Transverse colon (tissue), 4 donors: ENCODE data around the gene TRMU. TPM values are rescaled to one million over a fixed set of nuclear protein-coding genes. Genes with fewer than 3 reads are reported as not detected.
"Not testable (repeated sequence)": the region's sequence is repeated elsewhere in the genome, so short reads cannot be mapped to it uniquely, and the experiment has no call there.

Source experiments
- DNase-seq: peaks from one replicate; pipeline ENCODE4 v3.0.0-alpha.2; 2019
- H3K27ac ChIP-seq, 4 donors: fragments of 200-600 bp; sonication (generic); 2 replicates each; pipeline ENCODE4 v1.5.1; 2016 to 2018; ENCODE audit warnings: inconsistent platforms in 4 of 4
- H3K27me3 ChIP-seq: fragments of 200-600 bp; sonication (generic); 2 replicates; pipeline ENCODE4 v1.5.1; 2017; ENCODE audit warnings: inconsistent platforms
- H3K36me3 ChIP-seq, 4 donors: fragments of 200-600 bp; sonication (generic); 2 replicates each; pipeline ENCODE4 v1.5.1; 2017 to 2019; ENCODE audit warnings: inconsistent platforms in 4 of 4
- H3K4me1 ChIP-seq, 4 donors: fragments of 200-600 bp; sonication (generic); 2 replicates each; pipeline ENCODE4 v1.5.1; 2017 to 2020; ENCODE audit warnings: inconsistent platforms in 4 of 4
- H3K4me3 ChIP-seq, 4 donors: fragments of 200-600 bp; sonication (generic); 1 replicate in 1 of 4; 2 replicates in 3 of 4; pipeline versions ENCODE4 v1.5.1 to v1.6.1; 2017 to 2019; ENCODE audit warnings: inconsistent platforms in 4 of 4
- H3K9me3 ChIP-seq, 2 donors: fragments of 200-600 bp; sonication (generic); 2 replicates each; pipeline ENCODE4 v1.5.1; 2017 to 2019; ENCODE audit warnings: inconsistent platforms in 2 of 2
- CTCF ChIP-seq, 5 experiments: fragments of 200-600 bp in 3 of 5; fragments of 450-650 bp in 2 of 5; sonication (generic) in 3 of 5; IDR thresholded peaks; 1 replicate in 2 of 5; 2 replicates in 3 of 5; pipeline ENCODE4 v1.5.1; 2016 to 2017; ENCODE audit warnings: antibody characterized with exemption in 5 of 5, inconsistent platforms in 3 of 5, mild to moderate bottlenecking in 2 of 5, moderate library complexity in 1 of 5
- EP300 ChIP-seq: sonication (generic); formaldehyde crosslinking; IDR thresholded peaks from one replicate; pipeline ENCODE4 v1.6.1; 2017; ENCODE audit warnings: antibody characterized with exemption, low read depth
- POLR2A ChIP-seq: fragments of 450-650 bp; IDR thresholded peaks from one replicate; pipeline ENCODE4 v1.6.1; 2016; ENCODE audit warnings: antibody characterized with exemption, mild to moderate bottlenecking, moderate library complexity
- POLR2AphosphoS5 ChIP-seq, 3 donors: sonication (generic); formaldehyde crosslinking; IDR thresholded peaks; one replicate each; pipeline ENCODE4 v1.6.1; 2016; ENCODE audit warnings: antibody characterized with exemption in 3 of 3
- WGBS, 2 donors: methylation state at CpG; one replicate each; pipeline ENCODE4 v1.1.5; 2018; ENCODE audit warnings: low coverage in 1 of 2; 5-methylcytosine and 5-hydroxymethylcytosine counted together
- in situ Hi-C, 4 donors: fragments of 200-750 bp; cut with MboI; loops; one replicate each; pipeline versions ENCODE4 v1.15.0 to v1.15.1; 2017; ENCODE audit warnings: low sequenced_read_pairs in 3 of 4, low pct_ligation_motif_present in 1 of 4, low pct_unique_long_range_greater_than_20kb in 1 of 4
- intact Hi-C: fragments of 100-400 bp; cut with DNase I; formaldehyde crosslinking; loops from one replicate; pipeline ENCODE4 v1.15.1; 2023; ENCODE audit warnings: low total_unique reads
- total RNA-seq, 4 donors: library from RNA; depleted of rRNA; stranded (reverse); fragments of >200 nt; gene quantifications; one replicate each; pipeline ENCODE4 v1.1.0, GENCODE V29; 2016

Gene TRMU
- total RNA-seq, 4 donors from 2014 or later: 33.7 to 90.0 (median 38.5) TPM

GRCh38 chr22:46397514-46397913 lies 62.0 kb downstream of the TRMU start:
- Histone ChIP-seq H3K9me3 (no peaks in the 10 kb centered on the region), H3K36me3 (no peaks in the 10 kb centered on the region), H3K4me3 (no peak overlapping the region), H3K27ac (no peak overlapping the region), H3K27me3 (no peaks in the 10 kb centered on the region), H3K4me1 (no peaks in the 10 kb centered on the region)
- no peak for DNase-seq
- in situ Hi-C loops (no loop called here), intact Hi-C loops (no loop called here)
- WGBS, 2 donors: 88% methylated on average over 18 of the region's 18 CpGs; no CpG with 5 or more reads in 1 of the 2 donors
- no peak for TF ChIP-seq POLR2A

- 90% methylated on average over 18 of the region's 19 CpGs; no CpG with 5 or more reads in 1 of the 2 donors for WGBS, 2 donors
- no peaks in the 10 kb centered on the region for H3K9me3 ChIP-seq
- no peak for TF ChIP-seq EP300
- no peak for TF ChIP-seq POLR2A
- TF ChIP-seq CTCF (IDR thresholded peaks at IDR 0.05): no peak
- TF ChIP-seq POLR2AphosphoS5 (IDR thresholded peaks at IDR 0.05): no peak
- in situ Hi-C loops (no loop called here), intact Hi-C loops (no loop called here)
- H3K36me3 ChIP-seq: no peaks in the 10 kb centered on the region
- H3K27ac ChIP-seq: no peak overlapping the region
- no peaks in the 10 kb centered on the region for H3K4me1 ChIP-seq
- DNase-seq: no peak
- H3K4me3 ChIP-seq: no peak overlapping the region
- H3K27me3 ChIP-seq: no peaks in the 10 kb centered on the region
These were observed 62.4 kb downstream of the TRMU start for GRCh38 chr22:46397951-46398350.

- H3K4me3 ChIP-seq: no peak overlapping the region
- DNase-seq: no peak
- no peaks in the 10 kb centered on the region for H3K4me1 ChIP-seq
- H3K27ac ChIP-seq: no peak overlapping the region
- in situ Hi-C loops (no loop called here), intact Hi-C loops (no loop called here)
- no peaks in the 10 kb centered on the region for H3K36me3 ChIP-seq
- 86% methylated on average over 15 of the region's 16 CpGs; no CpG with 5 or more reads in 1 of the 2 donors for WGBS, 2 donors
- H3K9me3 ChIP-seq: no peaks in the 10 kb centered on the region
- no peak for TF ChIP-seq POLR2A
- TF ChIP-seq CTCF (IDR thresholded peaks at IDR 0.05): no peak
- TF ChIP-seq EP300: no peak
- no peaks in the 10 kb centered on the region for H3K27me3 ChIP-seq
These were observed 63.9 kb downstream of the TRMU start for GRCh38 chr22:46399251-46400024.

- no peaks in the 10 kb centered on the region for H3K9me3 ChIP-seq
- no peak overlapping the region for H3K27ac ChIP-seq
- no peaks in the 10 kb centered on the region for H3K36me3 ChIP-seq
- H3K4me1 ChIP-seq: no peaks in the 10 kb centered on the region
- intact Hi-C loops (no loop called here), in situ Hi-C loops (no loop called here)
- DNase-seq: no peak
- WGBS, 2 donors: 88 to 96% methylated on average over 4 to 10 of the region's 10 CpGs
- no peaks in the 10 kb centered on the region for H3K27me3 ChIP-seq
- H3K4me3 ChIP-seq: no peak overlapping the region
- TF ChIP-seq CTCF (IDR thresholded peaks at IDR 0.05) (no peak), EP300 (no peak), POLR2AphosphoS5 (IDR thresholded peaks at IDR 0.05) (no peak), POLR2A (no peak)
These were observed 65.9 kb downstream of the TRMU start for GRCh38 chr22:46401370-46401769.

- H3K27ac ChIP-seq: no peak overlapping the region
- in situ Hi-C loops: no loop called here
- no peak for DNase-seq
- no peaks in the 10 kb centered on the region for H3K36me3 ChIP-seq
- TF ChIP-seq EP300: no peak
- TF ChIP-seq POLR2A: no peak
- H3K4me1 ChIP-seq: no peaks in the 10 kb centered on the region
- intact Hi-C loops: no loop called here
- H3K9me3 ChIP-seq: no peaks in the 10 kb centered on the region
- H3K27me3 ChIP-seq: no peaks in the 10 kb centered on the region
- 55 to 60% methylated on average over 1 to 2 of the region's 2 CpGs for WGBS, 2 donors
- no peak overlapping the region for H3K4me3 ChIP-seq
These were observed 67.0 kb downstream of the TRMU start for GRCh38 chr22:46402505-46402904.

- in situ Hi-C loops, H3K36me3 ChIP-seq, intact Hi-C loops, H3K9me3 ChIP-seq, H3K27me3 ChIP-seq, H3K4me1 ChIP-seq, H3K4me3 ChIP-seq, DNase-seq, H3K27ac ChIP-seq: not testable (repeated sequence)
- 66 to 74% methylated on average over 5 to 7 of the region's 7 CpGs for WGBS, 2 donors
These were observed 68.4 kb downstream of the TRMU start for GRCh38 chr22:46403880-46404279.
